RCC 7860 (cell line): ENCODE measurements around the gene SFMBT2.
"Not testable (repeated sequence)": the region's sequence is repeated elsewhere in the genome, so short reads cannot be mapped to it uniquely, and the experiment has no call there.

Experiments used
- DNase-seq: peaks from one replicate; pipeline ENCODE4 v3.0.0-alpha.2; 2015; ENCODE audit warnings: low spot score
- FAIRE-seq: peaks from 2 replicates; lab custom pipeline; 2012; peaks lifted over from hg19 to GRCh38; lab: Jason Lieb, UNC

The SFMBT2 gene

GRCh38 chr10:7302392-7302906, 108.4 kb downstream of the SFMBT2 start:
- FAIRE-seq = no peak
- no peak for DNase-seq

GRCh38 chr10:7301006-7301778, 109.6 kb downstream of the SFMBT2 start:
- FAIRE-seq (no peak), DNase-seq (no peak)

- DNase-seq (no peak), FAIRE-seq (no peak)
These were observed 110.4 kb downstream of the SFMBT2 start for GRCh38 chr10:7300384-7300971.

- not testable (repeated sequence) for FAIRE-seq, DNase-seq
These were observed 111.1 kb downstream of the SFMBT2 start for GRCh38 chr10:7299601-7300325.

- DNase-seq (no peak), FAIRE-seq (no peak)
These were observed 112.3 kb downstream of the SFMBT2 start for GRCh38 chr10:7298495-7298894.

GRCh38 chr10:7297094-7297493, 113.7 kb downstream of the SFMBT2 start:
- no peak for FAIRE-seq
- no peak for DNase-seq

GRCh38 chr10:7296648-7297047, 114.2 kb downstream of the SFMBT2 start:
- FAIRE-seq (no peak), DNase-seq (no peak)

GRCh38 chr10:7296076-7296475, 114.8 kb downstream of the SFMBT2 start:
- no peak for FAIRE-seq
- no peak for DNase-seq

- FAIRE-seq (no peak), DNase-seq (no peak)
These were observed 117.4 kb downstream of the SFMBT2 start for GRCh38 chr10:7293378-7293920.

- DNase-seq = no peak
- FAIRE-seq = no peak
These were observed 119.2 kb downstream of the SFMBT2 start for GRCh38 chr10:7291487-7292270.

GRCh38 chr10:7288060-7288690, 122.7 kb downstream of the SFMBT2 start:
- DNase-seq (no peak), FAIRE-seq (no peak)

GRCh38 chr10:7287377-7287776, 123.5 kb downstream of the SFMBT2 start:
- FAIRE-seq (no peak), DNase-seq (no peak)

GRCh38 chr10:7285522-7286322, 125.1 kb downstream of the SFMBT2 start:
- DNase-seq = no peak
- FAIRE-seq = no peak

GRCh38 chr10:7283246-7283645, 127.6 kb downstream of the SFMBT2 start:
- DNase-seq = no peak
- FAIRE-seq = no peak

- FAIRE-seq = no peak
- DNase-seq = no peak
These were observed 128.4 kb downstream of the SFMBT2 start for GRCh38 chr10:7282457-7282856.

GRCh38 chr10:7281429-7281828, 129.4 kb downstream of the SFMBT2 start:
- no peak for DNase-seq
- FAIRE-seq = no peak

GRCh38 chr10:7279303-7279702, 131.5 kb downstream of the SFMBT2 start:
- no peak for FAIRE-seq
- DNase-seq = no peak

- FAIRE-seq = no peak
These were observed 133.0 kb downstream of the SFMBT2 start for GRCh38 chr10:7277867-7278266.

GRCh38 chr10:7277432-7277831, 133.4 kb downstream of the SFMBT2 start:
- FAIRE-seq (no peak), DNase-seq (no peak)

More at GRCh38 chr10:7277867-7278266, 133.0 kb downstream of the SFMBT2 start:
- no peak for DNase-seq
